ENCODE results near the gene CIP2A.

- TF ChIP-seq EZH2 (IDR thresholded peaks at IDR 0.05; ENCODE audit: borderline replicate concordance, insufficient read depth, low read length, poor library complexity, severe bottlenecking) (no peak), POLR2AphosphoS5 (IDR thresholded peaks at IDR 0.05) (no peak), EP300 (conservative IDR thresholded peaks at IDR 0.05; ENCODE audit: poor library complexity, severe bottlenecking) (no peak), SMC3 (conservative IDR thresholded peaks at IDR 0.05; ENCODE audit: poor library complexity) (no peak), REST (IDR thresholded peaks at IDR 0.05; ENCODE audit: borderline replicate concordance) (no peak)
- TF ChIP-seq, protein P1, sequence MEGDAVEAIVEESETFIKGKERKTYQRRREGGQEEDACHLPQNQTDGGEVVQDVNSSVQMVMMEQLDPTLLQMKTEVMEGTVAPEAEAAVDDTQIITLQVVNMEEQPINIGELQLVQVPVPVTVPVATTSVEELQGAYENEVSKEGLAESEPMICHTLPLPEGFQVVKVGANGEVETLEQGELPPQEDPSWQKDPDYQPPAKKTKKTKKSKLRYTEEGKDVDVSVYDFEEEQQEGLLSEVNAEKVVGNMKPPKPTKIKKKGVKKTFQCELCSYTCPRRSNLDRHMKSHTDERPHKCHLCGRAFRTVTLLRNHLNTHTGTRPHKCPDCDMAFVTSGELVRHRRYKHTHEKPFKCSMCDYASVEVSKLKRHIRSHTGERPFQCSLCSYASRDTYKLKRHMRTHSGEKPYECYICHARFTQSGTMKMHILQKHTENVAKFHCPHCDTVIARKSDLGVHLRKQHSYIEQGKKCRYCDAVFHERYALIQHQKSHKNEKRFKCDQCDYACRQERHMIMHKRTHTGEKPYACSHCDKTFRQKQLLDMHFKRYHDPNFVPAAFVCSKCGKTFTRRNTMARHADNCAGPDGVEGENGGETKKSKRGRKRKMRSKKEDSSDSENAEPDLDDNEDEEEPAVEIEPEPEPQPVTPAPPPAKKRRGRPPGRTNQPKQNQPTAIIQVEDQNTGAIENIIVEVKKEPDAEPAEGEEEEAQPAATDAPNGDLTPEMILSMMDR (IDR thresholded peaks at IDR 0.05; ENCODE audit: poor library complexity, severe bottlenecking) = no peak
Observed at GRCh38 chr3:108513961-108514360, 75.3 kb downstream of the CIP2A start.
